Measurements from ENCODE around the gene CHI3L1.

- TF ChIP-seq CTCF (IDR thresholded peaks at IDR 0.05; ENCODE audit: poor library complexity) (no peak), EZH2 (IDR thresholded peaks at IDR 0.05; ENCODE audit: borderline replicate concordance) (no peak), EZH2phosphoT487 (IDR thresholded peaks at IDR 0.05; ENCODE audit: low read depth, severe bottlenecking, unreplicated experiment) (no peak)
Measured at GRCh38 chr1:203204756-203205155, 18.3 kb upstream of the CHI3L1 start.
